GM12878 (cell line): ENCODE measurements around the gene ATF4. TPM values are rescaled to one million over a fixed set of nuclear protein-coding genes. Genes with fewer than 3 reads are reported as not detected.
A peak's percentile ranks its signal among the peaks of the same experiment; 100 is the strongest.

Experiments used
- BACH1 ChIP-seq: fragments of 450-650 bp; IDR thresholded peaks from 2 replicates; pipeline ENCODE4 v1.6.1; 2017; ENCODE audit warnings: mild to moderate bottlenecking, borderline replicate concordance
- BHLHE40 ChIP-seq, 2 experiments: fragments of 450-650 bp in 1 of 2; IDR thresholded peaks; 2 replicates each; pipeline ENCODE4 v1.6.1; 2011 to 2017; ENCODE audit warnings: low read depth in 2 of 2, borderline replicate concordance in 1 of 2, improper control_type of control experiment in 1 of 2, low read length in 1 of 2, mild to moderate bottlenecking in 1 of 2
- CHD2 ChIP-seq: IDR thresholded peaks from 2 replicates; pipeline ENCODE4 v1.6.1; 2011; ENCODE audit warnings: low read depth, low read length, improper control_type of control experiment, borderline replicate concordance
- CREM ChIP-seq: IDR thresholded peaks from 2 replicates; pipeline ENCODE4 v1.6.1; 2014; ENCODE audit warnings: antibody characterized with exemption, low read depth
- HDAC6 ChIP-seq: fragments of 200-600 bp; sonication (generic); IDR thresholded peaks from one replicate; pipeline ENCODE4 v1.8.0; 2017; ENCODE audit warnings: antibody characterized with exemption; ENCODE audit not compliant: unreplicated experiment
- HSF1 ChIP-seq: fragments of 150-350 bp; IDR thresholded peaks from 2 replicates; pipeline ENCODE4 v1.6.1; 2014; ENCODE audit warnings: mild to moderate bottlenecking, low read depth, low read length
- IKZF2 ChIP-seq, 2 experiments: fragments of 450-650 bp; IDR thresholded peaks; 2 replicates each; pipeline ENCODE4 v1.6.1; 2017; ENCODE audit warnings: mild to moderate bottlenecking in 2 of 2, moderate library complexity in 2 of 2
- KDM1A ChIP-seq: fragments of 200-600 bp; sonication (generic); IDR thresholded peaks from 2 replicates; pipeline ENCODE4 v1.6.1; 2016; ENCODE audit warnings: borderline replicate concordance
- MXI1 ChIP-seq: fragments of 150-350 bp; IDR thresholded peaks from 2 replicates; pipeline ENCODE4 v1.6.1; 2011; ENCODE audit warnings: low read depth, mild to moderate bottlenecking, inconsistent platforms, low read length, improper control_type of control experiment
- NFXL1 ChIP-seq: fragments of 450-650 bp; IDR thresholded peaks from 2 replicates; pipeline ENCODE4 v1.6.1; 2017; ENCODE audit warnings: antibody characterized with exemption, mild to moderate bottlenecking, borderline replicate concordance
- PBX3 ChIP-seq: IDR thresholded peaks from 2 replicates; pipeline ENCODE4 v1.6.1; 2011; ENCODE audit warnings: mild to moderate bottlenecking, low read depth, low read length, moderate library complexity; ENCODE audit not compliant: insufficient replicate concordance
- POU2F2 ChIP-seq: IDR thresholded peaks from 3 replicates; pipeline ENCODE4 v1.6.1; 2011; ENCODE audit warnings: low read depth, mild to moderate bottlenecking, low read length, borderline replicate concordance
- RAD51 ChIP-seq: fragments of 450-650 bp; IDR thresholded peaks from 2 replicates; pipeline ENCODE4 v1.6.1; 2016; ENCODE audit warnings: moderate library complexity, mild to moderate bottlenecking, inconsistent platforms
- RELA ChIP-seq: fragments of 450-650 bp; IDR thresholded peaks from 2 replicates; pipeline ENCODE4 v1.8.0; 2014; ENCODE audit warnings: borderline replicate concordance; ENCODE audit not compliant: partially characterized antibody
- SMAD1 ChIP-seq: fragments of 450-650 bp; IDR thresholded peaks from 2 replicates; pipeline ENCODE4 v1.6.1; 2018; ENCODE audit warnings: mild to moderate bottlenecking, low read depth; ENCODE audit not compliant: partially characterized antibody
- TAF1 ChIP-seq: IDR thresholded peaks from 2 replicates; pipeline ENCODE4 v1.6.1; 2011; ENCODE audit warnings: mild to moderate bottlenecking, low read depth, low read length, borderline replicate concordance
- ZNF24 ChIP-seq: fragments of 450-650 bp; IDR thresholded peaks from 2 replicates; pipeline ENCODE4 v1.6.1; 2017; ENCODE audit warnings: antibody characterized with exemption, mild to moderate bottlenecking
- polyA plus RNA-seq, 11 experiments: library from polyadenylated mRNA; depleted of rRNA in 4 of 11; unstranded in 6 of 11; stranded (reverse) in 5 of 11; fragments of >200 nt; fragmentation: Nextera tagmentation in 4 of 11; fragmentation: Illumina TruSeq in 1 of 11; extraction: Ambion mirVana in 4 of 11; extraction: Trizol in 1 of 11; gene quantifications; 1 replicate in 1 of 11; 2 replicates in 10 of 11; pipeline versions ENCODE4 v1.2.1 to v1.2.3, GENCODE V29; 2011 to 2016; ENCODE audit warnings: inconsistent platforms in 2 of 11, missing spikeins in 2 of 11, low read depth in 1 of 11
- total RNA-seq, 4 experiments: library from RNA; depleted of rRNA in 3 of 4; stranded (reverse); fragments of >200 nt in 3 of 4; fragmentation: Illumina TruSeq in 1 of 4; extraction: Trizol in 1 of 4; gene quantifications; 2 replicates each; pipeline versions ENCODE4 v1.2.1 to v1.2.3, GENCODE V29; 2013 to 2021
- TF ChIP-seq, protein P1 (sequence below): fragments of 450-650 bp; formaldehyde crosslinking; IDR thresholded peaks from 2 replicates; pipeline ENCODE4 v1.4.0; 2020; ENCODE audit warnings: mild to moderate bottlenecking, moderate library complexity
- TF ChIP-seq, protein P2 (sequence below): fragments of 450-650 bp; IDR thresholded peaks from 2 replicates; pipeline ENCODE4 v1.6.1; 2016; ENCODE audit warnings: mild to moderate bottlenecking, moderate library complexity, borderline replicate concordance

ATF4 gene
- total and polyA plus RNA-seq, 10 of the 15 experiments (the other 5 are each of a cell fraction or from before 2014, with no cell fraction given) = 88.3 to 605 (median 320) TPM

GRCh38 chr22:39519681-39520225 is 609 bp upstream of the ATF4 start (continued):
- TF ChIP-seq KDM1A = no peak
- TF ChIP-seq TAF1 = no peak
- no peak for TF ChIP-seq HSF1
- no peak for TF ChIP-seq NFXL1
- no peak; a peak in 2 of 4 replicates for TF ChIP-seq IKZF2 (IDR thresholded peaks at IDR 0.05)
- TF ChIP-seq, protein P1, sequence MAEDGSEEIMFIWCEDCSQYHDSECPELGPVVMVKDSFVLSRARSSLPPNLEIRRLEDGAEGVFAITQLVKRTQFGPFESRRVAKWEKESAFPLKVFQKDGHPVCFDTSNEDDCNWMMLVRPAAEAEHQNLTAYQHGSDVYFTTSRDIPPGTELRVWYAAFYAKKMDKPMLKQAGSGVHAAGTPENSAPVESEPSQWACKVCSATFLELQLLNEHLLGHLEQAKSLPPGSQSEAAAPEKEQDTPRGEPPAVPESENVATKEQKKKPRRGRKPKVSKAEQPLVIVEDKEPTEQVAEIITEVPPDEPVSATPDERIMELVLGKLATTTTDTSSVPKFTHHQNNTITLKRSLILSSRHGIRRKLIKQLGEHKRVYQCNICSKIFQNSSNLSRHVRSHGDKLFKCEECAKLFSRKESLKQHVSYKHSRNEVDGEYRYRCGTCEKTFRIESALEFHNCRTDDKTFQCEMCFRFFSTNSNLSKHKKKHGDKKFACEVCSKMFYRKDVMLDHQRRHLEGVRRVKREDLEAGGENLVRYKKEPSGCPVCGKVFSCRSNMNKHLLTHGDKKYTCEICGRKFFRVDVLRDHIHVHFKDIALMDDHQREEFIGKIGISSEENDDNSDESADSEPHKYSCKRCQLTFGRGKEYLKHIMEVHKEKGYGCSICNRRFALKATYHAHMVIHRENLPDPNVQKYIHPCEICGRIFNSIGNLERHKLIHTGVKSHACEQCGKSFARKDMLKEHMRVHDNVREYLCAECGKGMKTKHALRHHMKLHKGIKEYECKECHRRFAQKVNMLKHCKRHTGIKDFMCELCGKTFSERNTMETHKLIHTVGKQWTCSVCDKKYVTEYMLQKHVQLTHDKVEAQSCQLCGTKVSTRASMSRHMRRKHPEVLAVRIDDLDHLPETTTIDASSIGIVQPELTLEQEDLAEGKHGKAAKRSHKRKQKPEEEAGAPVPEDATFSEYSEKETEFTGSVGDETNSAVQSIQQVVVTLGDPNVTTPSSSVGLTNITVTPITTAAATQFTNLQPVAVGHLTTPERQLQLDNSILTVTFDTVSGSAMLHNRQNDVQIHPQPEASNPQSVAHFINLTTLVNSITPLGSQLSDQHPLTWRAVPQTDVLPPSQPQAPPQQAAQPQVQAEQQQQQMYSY = no peak
- TF ChIP-seq RELA = no peak
- TF ChIP-seq BHLHE40 (IDR thresholded peaks at IDR 0.05; ENCODE audit: borderline replicate concordance in 1 of 2, low read depth in 2 of 2, low read length in 1 of 2) = no peak
- peak; percentile 51 for TF ChIP-seq BACH1
- TF ChIP-seq ZNF24 = no peak
- TF ChIP-seq POU2F2 = 0 out of 3 replicates have a peak, but pooled peaks have one; percentile 47
- TF ChIP-seq CHD2 = peak; percentile 99
- TF ChIP-seq MXI1 = peak; percentile 64; the same call in 1 of the 2 replicates
- TF ChIP-seq SMAD1 = no peak
- TF ChIP-seq PBX3 = peak; percentile 72
- TF ChIP-seq CREM = no peak
- TF ChIP-seq RAD51 = no peak
- TF ChIP-seq HDAC6 = no peak
- TF ChIP-seq, protein P2, sequence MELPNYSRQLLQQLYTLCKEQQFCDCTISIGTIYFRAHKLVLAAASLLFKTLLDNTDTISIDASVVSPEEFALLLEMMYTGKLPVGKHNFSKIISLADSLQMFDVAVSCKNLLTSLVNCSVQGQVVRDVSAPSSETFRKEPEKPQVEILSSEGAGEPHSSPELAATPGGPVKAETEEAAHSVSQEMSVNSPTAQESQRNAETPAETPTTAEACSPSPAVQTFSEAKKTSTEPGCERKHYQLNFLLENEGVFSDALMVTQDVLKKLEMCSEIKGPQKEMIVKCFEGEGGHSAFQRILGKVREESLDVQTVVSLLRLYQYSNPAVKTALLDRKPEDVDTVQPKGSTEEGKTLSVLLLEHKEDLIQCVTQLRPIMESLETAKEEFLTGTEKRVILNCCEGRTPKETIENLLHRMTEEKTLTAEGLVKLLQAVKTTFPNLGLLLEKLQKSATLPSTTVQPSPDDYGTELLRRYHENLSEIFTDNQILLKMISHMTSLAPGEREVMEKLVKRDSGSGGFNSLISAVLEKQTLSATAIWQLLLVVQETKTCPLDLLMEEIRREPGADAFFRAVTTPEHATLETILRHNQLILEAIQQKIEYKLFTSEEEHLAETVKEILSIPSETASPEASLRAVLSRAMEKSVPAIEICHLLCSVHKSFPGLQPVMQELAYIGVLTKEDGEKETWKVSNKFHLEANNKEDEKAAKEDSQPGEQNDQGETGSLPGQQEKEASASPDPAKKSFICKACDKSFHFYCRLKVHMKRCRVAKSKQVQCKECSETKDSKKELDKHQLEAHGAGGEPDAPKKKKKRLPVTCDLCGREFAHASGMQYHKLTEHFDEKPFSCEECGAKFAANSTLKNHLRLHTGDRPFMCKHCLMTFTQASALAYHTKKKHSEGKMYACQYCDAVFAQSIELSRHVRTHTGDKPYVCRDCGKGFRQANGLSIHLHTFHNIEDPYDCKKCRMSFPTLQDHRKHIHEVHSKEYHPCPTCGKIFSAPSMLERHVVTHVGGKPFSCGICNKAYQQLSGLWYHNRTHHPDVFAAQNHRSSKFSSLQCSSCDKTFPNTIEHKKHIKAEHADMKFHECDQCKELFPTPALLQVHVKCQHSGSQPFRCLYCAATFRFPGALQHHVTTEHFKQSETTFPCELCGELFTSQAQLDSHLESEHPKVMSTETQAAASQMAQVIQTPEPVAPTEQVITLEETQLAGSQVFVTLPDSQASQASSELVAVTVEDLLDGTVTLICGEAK = no peak
